Inferior parietal cortex (tissue), 1 donor: ENCODE measurements around the gene CDRT4.
"Not testable (repeated sequence)": the region's sequence is repeated elsewhere in the genome, so short reads cannot be mapped to it uniquely, and the experiment has no call there.

Source experiments
- DNase-seq: peaks from one replicate; pipeline ENCODE4 v3.0.0-alpha.2; 2016; ENCODE audit errors: extremely low spot score

CDRT4 gene

DNA sequence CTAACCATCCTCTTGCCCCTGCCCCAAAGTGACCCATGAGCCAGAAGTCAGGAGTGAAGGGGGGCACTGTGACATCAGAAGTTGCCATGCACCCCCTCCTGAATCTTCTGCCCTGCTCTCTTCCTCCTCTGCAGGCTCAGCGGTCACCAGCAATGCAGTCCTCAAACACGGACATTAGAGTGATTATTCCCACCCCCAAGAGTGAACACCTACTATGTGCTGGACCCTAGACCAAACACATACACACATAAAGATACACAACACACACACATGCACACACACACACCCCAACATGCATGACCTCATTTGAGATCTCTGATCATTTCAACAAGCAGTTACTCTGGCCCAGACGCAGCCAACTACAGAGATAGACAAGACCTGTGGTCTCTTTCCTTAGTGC is at the start of gene CDRT4:
TSS of gene CDRT4 (minus strand) at position 30 of the 400 bp plus-strand sequence. CDS start 27,383 bp downstream, outside the sequence.
- DNase-seq: no peak

DNA sequence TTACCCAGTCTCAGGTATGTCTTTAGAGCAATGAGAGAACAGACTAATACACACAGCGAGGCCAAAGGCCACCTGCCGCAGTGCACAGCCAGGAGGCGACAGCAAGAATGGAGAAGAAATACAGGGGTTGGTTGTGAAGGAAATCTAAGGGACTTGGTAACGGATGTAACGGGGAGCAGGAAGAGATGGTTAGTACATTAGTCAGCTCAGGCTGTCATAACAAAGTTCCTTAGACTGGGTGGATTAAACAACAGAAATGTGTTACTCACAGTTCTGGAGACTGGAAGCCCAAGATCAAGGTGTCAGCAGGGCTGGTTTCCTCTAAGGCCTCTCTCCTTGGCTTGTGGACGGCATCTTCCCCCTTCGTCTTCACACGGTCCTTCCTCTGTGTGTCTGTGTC is 48.7 kb upstream of the CDRT4 start:
- no peak for DNase-seq

DNA sequence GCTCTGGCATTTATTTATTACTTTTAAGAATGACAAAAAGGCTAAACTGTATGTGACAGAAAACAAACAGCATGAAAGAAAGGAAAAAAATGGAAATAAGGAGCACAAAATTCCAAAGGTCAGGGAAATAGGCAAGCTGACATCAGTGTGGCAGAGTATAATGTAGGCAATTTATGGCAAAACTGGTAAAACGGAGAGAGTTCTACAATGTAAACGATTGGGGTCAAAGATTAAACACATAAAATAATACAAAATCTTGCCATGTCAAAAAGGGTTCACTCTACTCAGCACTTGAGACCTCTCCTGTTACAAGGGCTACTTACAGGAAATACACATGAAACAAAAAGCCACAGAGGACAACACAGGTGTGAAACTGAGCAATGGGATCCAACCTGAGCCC is 47.0 kb upstream of the CDRT4 start:
- DNase-seq: no peak

GRCh38 chr17:15513856-15514459 is 46.5 kb upstream of the CDRT4 start:
- DNase-seq: no peak

DNA sequence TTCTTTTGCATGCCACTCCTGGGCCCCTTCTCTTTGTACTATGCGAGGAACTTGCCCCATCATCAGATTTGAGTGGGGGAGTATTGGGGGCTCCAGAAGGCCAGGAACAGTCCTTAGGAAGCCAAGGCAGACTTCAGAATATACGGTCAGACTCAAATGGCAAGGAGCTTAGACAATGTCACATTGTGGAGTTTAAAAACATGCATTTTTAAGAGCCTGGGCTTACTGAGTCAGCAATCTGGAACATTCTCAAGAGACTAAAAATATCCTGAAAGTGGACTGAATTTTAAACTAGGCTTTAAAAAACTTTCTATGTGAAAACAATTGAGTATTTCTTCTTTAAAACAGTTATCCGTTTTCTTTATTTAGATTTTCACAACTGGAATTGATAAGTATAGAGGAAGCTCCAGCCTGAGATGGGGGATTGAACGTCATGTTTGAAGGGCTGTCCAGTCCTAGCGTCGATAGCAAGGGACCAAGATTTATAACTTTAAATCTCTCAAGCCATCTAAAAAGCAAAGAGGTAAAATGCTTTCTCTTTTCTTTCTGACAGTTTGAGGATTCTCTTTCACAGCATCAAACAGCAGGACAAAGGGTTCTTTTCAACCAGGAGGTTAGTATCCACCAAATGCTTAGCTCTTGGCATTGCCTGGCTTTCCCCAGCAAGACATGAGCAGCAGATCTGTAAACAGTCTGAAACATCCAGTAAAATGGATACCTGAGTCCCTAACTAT is 45.8 kb upstream of the CDRT4 start:
- DNase-seq: peak; percentile 64

GRCh38 chr17:15512071-15512709 is 44.8 kb upstream of the CDRT4 start:
- DNase-seq: no peak

DNA sequence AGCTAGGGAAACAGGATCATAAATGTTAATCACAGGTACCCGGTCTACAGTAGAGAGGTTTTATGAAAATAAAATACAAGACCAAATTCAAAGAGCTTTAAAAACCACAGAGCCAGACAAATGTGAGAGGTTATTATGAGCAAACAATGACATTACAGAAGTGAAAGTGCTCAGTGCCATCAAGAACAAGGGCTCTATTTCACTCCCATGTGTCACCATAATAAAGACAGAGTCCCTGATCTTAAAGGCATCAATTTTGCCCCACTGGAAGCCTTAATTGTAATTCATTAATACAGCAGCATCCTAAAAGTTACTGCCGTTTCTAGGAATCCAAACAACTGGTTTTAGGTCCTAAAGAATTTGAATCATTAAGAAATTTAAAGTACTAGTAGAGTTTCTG is 43.7 kb upstream of the CDRT4 start:
- DNase-seq: no peak

DNA sequence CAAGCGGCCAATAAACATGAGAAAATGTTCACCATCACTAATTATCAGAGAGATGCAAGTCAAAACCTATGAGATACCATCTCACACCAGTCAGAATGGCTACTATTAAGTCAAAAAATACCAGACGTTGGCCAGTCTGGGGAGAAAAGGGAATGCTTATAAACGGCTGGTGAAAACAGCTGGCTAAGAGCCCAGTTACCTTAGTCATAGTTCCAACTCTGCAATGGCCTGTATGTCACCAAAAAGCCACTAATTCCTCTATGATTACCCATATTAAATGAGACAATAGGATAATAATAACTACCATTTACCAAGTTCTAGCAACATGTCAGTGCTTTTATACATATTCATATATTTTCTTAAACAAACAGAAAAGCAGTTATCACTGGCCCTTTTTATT is 42.9 kb upstream of the CDRT4 start:
- DNase-seq: no peak

DNA sequence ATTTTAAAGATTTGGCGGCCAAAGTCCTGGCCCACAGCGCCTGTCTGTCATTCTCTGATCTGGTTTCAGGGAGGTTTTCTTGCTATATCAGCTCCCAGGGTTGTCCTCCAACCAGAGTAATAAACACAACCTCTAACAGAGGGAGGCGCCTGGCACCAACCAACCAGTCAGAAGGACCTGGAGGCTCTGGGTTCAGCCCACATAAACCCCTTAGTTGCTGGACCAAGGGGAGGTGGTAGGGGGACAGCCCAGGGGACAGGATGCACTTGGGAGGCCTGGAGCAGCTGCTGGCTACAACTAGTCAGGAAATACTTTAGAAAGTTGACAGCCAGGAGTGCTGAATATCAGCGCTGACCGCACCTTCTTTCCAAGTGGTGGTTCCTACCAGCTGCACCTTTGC is 41.7 kb upstream of the CDRT4 start:
- no peak for DNase-seq

GRCh38 chr17:15508466-15508865 is 41.0 kb upstream of the CDRT4 start:
- no peak for DNase-seq

DNA sequence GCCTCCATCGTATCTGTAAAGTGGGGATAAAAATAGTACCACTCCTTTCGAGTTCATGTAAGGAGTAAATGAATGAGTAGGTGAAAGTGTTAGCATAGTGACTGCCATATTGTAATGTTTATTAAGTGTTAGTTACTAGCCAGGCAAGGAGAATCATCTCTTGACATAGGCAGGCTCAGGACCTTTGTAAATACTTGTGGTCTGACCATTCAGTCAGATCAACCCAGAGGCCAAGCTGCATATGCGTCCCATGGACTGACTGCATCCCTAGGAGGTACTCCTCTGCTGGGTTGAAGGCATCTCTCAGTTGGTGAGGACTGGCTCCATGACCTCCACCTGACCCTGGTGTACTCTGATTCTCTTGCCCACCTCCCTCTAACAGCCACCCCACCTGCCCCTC is 40.5 kb upstream of the CDRT4 start:
- DNase-seq: no peak

DNA sequence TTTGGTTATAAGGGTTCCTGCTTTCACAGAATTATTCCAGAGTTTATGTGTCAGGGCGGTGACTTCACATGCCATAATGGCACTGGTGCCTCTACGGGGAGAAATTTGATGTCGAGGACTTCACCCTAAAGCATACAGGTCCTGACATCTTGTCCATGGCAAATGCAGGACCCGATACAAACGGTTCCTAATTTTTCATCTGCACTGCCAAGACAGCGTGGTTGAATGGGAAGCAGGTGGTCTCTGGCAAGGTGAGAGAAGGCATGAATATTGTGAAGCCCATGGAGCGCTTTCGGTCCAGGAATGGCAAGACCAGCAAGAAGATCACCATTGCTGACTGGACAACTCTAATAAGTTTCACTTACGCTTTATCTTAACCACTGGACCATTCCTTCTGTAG is 39.6 kb upstream of the CDRT4 start:
- no peak for DNase-seq

DNA sequence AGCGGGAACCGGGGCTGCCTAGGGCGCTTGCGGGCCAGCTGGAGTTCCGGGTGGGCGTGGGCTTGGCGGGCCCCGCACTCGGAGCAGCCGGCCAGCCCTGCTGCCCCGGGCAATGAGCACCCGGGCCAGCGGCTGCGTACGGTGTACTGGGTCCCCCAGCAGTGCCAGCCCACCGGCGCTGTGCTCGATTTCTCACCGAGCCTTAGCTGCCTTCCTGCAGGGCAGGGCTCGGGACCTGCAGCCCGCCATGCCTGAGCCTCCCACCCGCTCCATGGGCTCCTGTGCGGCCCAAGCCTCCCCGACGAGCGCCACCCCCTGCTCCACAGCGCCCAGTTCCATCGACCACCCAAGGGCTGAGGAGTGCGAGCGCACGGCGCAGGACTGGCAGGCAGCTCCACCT is 38.3 kb upstream of the CDRT4 start:
- DNase-seq: not testable (repeated sequence)

DNA sequence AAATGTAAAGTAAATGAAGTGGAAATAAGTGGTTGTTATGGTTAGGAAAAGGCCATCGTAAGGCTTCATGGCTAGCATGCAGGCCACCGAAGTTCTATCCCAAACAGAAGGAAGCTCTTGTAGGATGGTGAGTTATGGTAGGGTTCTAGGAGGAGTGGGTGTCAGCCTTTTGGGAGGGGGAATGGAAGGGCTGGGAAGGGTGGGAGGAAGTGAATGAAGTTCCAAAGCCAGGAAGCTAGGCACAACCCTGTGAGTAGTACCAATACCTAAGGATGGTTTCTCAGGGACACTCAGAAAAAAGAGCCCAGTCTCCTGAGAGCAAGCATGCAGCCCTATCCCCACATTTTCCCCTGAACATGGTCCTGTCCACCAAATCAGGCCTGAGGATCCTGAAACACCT is 36.3 kb upstream of the CDRT4 start:
- no peak for DNase-seq

DNA sequence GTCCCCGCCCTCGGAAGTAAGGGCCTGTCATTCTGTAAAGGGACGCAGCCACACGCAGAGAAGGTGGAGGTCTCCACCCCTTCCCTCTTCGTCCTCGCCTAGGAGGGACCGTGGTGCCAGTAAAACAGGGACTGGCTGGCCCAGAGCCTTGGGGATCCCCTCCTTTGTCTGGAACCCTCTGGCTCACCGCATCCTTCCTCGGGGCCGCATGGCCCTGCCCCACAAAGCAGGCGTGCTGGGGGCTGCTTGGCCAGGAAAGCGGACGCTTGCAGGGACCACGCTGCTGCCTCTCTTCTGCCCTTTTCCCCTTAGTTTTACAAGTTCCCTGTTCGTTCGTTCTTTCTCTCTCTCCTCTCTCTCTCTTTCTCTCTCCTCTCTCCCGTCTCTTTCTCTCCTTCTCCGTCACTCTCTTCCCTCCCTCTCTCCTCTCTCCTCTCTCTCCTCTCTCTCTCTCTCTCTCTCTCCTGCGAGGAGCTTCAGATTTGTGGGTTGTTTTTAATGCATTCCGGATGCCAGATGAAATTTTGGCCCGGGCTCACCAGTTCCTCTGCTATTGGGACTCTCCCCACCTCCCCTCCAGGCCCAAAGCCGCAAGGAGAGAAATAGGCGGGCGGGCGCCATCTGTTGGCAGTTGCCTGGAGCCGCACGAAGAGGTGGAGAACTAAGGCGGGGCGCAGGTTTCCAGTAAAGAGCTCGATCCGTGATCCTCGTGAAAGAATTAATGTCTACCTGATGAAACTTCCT is 35.1 kb upstream of the CDRT4 start:
- peak; percentile 89 for DNase-seq

DNA sequence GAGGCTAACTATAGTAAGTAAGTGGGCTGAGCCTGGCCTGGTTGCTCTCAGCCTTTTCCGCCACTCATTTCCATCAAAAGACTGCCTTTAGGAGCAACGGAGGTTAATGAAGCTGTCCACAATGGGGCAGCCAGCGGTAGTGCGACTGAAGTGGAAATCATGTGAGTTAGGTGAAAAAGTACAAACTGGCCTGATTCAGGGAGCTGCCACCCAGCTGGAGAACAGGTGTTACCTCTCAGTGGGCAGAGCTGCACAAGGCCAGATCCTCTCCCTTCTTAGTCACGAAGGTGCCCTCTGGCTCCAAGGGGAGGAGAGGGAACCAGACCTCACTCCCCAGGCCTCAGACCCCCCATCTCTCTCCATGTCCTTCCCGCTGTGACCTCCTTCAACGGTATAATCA is 34.4 kb upstream of the CDRT4 start:
- DNase-seq: no peak

DNA sequence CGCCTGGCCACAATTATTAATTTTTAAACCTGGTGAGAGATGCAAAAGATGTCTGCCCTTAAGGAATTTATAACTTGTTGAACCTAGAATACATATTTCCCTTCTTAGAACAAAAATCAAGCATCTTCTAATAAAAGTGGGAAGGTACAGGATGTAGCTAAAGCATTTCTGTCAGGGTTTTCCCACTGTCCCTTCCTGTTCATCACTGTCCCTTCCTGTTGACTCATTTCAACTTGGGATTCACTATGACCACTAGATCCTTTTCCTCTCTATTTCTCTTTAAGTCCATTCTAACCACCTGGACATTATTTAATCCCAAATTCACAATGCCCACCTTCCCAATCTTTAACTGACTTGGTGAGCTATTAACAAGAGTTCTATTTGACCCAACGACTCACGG is 33.9 kb upstream of the CDRT4 start:
- DNase-seq: no peak

GRCh38 chr17:15498107-15498506 is 30.7 kb upstream of the CDRT4 start:
- no peak for DNase-seq

GRCh38 chr17:15496735-15497670 is 29.6 kb upstream of the CDRT4 start:
- no peak for DNase-seq

DNA sequence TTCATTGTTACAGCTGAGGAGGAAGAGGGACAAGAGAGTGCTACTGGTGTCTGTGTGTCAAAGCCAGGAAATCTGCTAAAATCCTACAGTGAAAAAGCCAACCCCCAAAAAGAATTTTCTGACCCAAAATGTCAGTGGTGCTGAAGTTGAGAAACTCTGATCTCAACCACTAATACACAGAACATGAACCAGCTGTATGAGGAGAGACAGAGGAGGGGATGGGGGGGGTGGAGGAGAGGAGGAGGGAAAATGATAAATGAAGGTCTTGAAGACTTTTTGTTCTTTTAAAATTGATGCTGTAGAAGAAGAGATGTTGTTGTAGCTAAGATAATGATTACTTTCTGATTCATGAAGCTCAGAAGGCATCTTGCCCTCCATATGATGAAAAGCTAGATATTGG is 27.4 kb upstream of the CDRT4 start:
- DNase-seq: no peak

DNA sequence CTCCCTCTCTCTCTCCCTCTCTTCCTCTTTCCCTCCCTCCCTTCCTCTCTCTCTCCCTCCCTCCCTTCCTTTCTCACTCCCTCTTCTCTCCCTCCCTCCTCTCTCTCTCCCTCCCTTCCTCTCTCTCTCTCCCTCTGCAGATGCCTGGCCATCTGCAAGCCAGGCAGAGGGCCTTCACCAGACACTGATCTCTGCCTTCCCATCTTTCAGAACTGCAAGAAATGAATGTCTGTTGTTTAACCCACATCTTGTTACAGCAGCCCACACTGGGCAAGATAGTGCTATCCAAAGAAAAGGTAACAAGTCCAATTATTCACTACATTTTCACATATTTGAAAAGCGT is 26.2 kb upstream of the CDRT4 start:
- DNase-seq: no peak
